HG02870 (cell line): ENCODE data around the gene CLSTN2.
A peak's percentile ranks its signal among the peaks of the same experiment; 100 is the strongest.

Experiments
- ATAC-seq: cut with Tn5 transposase; IDR thresholded peaks from one replicate; pipeline ENCODE4 v1.9.1; 2021; ENCODE audit warnings: mild to moderate bottlenecking, moderate library complexity; ENCODE audit not compliant: unreplicated experiment

The CLSTN2 gene

GRCh38 chr3:140468407-140468806, 533.4 kb downstream of the CLSTN2 start:
- no peak for ATAC-seq

DNA sequence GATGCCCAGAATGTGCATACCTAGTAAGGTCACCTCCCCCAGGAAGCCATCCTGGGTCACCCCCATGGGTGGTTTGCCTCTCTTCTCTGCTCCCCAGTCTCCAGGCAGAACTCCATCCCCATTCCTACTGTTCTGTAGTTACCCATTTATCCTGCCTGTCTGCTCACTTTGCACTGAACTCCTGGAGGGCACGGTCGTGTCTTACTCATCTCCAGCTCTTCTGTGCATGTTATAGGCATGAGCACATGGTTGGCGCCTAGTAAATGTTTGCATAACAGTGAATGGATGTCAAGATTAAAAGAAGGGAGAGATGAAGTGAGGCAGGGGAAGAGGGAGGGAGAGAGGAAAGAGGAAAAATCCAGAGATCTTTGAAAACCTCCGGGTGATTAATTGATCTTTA, 534.5 kb downstream of the CLSTN2 start:
- no peak for ATAC-seq

DNA sequence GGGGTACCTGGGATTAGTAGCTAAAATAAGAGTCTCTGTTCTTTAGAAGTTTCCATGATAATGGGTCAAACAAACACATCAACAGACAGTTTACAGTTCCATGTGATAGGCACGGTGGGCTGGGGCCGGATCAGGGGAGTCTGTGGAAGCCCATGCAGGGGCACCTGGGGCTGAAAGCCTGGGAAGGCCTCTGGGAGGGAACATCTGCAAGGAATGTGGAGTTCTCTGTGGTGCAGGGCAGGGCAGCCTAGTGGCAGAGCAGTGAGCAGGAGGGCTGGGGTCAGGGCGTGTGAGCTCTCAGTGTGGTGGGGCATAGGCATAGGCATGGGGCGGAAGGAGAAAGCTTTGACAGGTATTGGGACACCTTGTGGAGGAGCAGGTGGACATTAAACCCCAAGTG, 535.2 kb downstream of the CLSTN2 start:
- no peak for ATAC-seq

DNA sequence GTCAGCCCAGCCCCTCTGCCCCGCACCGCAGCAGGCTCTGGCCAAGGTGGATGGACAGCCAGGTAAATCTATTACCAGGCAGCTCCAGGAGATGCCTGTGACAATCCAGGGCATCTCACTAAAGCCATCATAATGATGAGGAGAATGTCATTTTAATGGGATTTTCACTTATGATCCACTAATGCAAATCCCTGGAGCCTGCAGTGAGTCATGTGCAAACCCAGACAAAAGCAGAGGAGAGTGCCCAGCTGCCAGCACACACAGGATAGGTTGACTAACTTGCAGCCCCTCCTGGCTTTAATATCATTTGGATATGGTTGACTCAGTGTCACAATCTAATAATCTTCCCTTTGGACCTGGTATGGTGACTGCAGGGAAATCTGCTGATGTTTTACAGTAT, 536.0 kb downstream of the CLSTN2 start:
- ATAC-seq = no peak

- ATAC-seq = no peak
Measured at GRCh38 chr3:140472306-140473020, 537.5 kb downstream of the CLSTN2 start.

DNA sequence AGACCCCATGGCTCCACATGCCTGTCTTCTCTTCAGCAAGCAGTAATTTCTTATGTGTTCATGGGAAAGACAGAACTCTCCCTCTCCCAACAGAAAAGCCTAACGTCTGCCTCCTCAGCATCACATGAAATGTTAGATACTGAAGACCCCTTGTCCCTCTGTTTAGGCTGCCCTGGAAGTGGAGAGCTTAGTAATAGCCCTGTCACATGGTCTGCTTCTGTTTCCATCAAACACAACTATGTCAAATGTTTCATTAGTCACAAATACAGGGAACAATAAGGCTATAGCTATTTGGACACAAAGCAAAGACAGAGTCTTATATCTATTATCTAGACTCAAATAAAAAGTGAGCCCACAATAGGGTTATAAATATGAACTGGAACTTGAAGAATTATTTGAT, 552.6 kb downstream of the CLSTN2 start:
- ATAC-seq = no peak

DNA sequence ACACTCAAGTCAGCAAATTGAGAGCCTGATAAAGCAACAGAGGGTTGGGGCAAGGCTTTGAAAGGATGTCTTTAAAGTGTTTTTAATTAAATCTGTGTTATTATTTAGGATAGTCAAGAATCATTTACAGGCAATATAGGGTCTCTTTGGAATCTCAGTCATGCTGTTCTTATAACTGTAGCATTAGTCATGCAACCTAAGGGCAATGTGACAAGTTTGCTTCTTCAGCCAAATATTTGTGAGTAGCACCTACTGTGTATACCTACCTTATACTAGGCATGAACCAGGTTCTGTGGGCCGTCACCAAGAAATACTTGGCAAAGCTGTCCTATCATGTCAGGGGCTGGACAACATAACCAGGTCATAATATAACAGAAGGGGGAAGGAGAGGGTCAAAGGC, 558.3 kb downstream of the CLSTN2 start:
- no peak for ATAC-seq

GRCh38 chr3:140494970-140495369, 560.0 kb downstream of the CLSTN2 start:
- ATAC-seq = no peak

DNA sequence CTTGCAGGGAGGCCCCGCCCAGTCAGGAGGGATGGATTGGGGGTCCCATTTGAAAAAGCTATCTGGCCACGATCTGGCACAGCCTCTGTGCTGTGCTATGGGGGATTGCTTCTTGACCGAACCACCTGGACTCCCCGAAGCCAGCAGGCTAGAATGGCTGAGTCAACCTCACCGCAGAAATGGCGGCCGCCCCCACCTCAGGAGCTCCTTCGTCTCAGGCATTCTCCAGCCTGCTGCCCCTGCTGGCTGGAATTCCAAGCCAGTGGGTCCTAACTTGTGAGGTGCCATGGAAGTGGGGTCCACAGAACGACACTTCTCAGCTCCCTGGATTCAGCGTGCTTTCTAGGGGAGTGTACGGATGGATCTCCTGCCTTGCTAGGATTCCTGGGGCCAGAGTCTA, 562.3 kb downstream of the CLSTN2 start:
- ATAC-seq = no peak

GRCh38 chr3:140499114-140499757, 564.3 kb downstream of the CLSTN2 start:
- ATAC-seq = no peak

- ATAC-seq = no peak
Measured at GRCh38 chr3:140500473-140500872, 565.5 kb downstream of the CLSTN2 start.

DNA sequence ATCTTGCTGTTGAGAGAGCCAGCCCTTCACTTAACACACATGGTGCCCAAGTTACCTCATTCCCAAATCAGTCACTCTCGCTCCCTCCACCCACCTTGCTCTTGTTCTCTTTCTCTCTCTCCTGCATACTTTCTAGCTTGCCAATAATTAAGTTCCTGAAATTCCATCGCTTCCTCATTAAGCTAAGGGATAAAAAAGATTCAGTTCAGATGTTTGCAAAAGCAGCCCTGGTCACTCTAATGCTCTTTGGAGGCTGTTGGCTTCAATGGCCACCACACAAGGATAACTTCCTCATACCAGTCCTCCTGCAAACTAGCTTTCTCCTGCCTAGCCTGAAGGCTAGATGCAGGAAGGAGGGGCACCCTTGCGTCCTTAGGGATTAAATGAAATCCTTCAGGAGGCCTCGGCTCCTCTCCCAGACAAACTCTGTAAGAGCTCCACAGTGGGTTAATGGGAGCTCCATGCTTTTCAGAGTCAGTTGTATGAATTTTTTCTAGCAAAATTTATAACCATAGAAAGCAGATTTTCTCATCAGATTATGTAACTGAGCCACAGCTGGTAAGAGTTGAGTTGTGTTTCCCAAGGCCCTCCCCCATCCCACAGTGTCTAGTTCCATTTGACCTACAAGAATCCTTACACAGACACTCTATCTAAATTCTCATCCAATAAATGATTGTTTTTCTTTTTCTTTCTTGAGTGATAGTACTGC, 566.2 kb downstream of the CLSTN2 start:
- ATAC-seq = no peak

GRCh38 chr3:140501770-140502364, 566.9 kb downstream of the CLSTN2 start:
- no peak for ATAC-seq

- peak; percentile 76 for ATAC-seq
Measured at GRCh38 chr3:140505213-140505612, 570.2 kb downstream of the CLSTN2 start.

DNA sequence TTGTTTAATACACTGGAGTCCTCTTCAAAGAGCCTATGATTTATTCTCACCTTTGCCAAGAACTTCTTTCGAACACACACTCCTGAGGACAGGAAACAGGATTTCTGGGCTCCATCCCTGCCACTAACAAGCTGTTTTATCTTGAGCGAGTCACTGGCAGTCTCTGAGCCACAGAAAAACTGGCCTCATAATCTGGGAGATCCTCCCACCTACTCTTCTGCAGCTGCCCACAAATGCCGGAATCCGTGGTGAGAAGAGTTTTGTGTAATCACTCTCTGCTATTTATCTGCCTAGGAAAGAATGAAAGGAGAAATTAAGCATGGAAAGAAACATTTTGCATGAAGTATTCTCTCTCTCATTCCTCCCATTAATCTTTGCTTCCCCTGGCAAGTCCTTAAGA, 570.9 kb downstream of the CLSTN2 start:
- no peak for ATAC-seq

- no peak for ATAC-seq
Measured at GRCh38 chr3:140508550-140508949, 573.6 kb downstream of the CLSTN2 start.

DNA sequence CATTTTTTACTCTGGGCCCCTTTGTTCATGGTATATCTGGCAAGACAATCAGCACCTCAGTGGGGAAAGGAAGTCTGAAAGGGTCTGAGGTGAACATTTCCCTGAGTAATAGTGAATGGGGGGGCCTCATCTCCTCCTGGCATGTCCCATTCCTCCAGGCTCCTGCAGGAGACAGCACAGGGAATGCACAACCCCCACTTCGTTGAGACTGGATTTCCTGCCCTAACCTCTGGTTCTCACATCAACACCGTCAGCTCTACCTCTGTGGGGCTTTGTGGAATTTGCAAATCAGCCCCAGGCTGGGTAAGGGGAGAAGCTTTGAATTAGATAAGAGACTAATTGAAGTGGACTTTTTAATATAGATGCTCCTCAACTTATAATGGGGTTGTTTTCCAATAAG, 574.5 kb downstream of the CLSTN2 start:
- ATAC-seq = no peak

DNA sequence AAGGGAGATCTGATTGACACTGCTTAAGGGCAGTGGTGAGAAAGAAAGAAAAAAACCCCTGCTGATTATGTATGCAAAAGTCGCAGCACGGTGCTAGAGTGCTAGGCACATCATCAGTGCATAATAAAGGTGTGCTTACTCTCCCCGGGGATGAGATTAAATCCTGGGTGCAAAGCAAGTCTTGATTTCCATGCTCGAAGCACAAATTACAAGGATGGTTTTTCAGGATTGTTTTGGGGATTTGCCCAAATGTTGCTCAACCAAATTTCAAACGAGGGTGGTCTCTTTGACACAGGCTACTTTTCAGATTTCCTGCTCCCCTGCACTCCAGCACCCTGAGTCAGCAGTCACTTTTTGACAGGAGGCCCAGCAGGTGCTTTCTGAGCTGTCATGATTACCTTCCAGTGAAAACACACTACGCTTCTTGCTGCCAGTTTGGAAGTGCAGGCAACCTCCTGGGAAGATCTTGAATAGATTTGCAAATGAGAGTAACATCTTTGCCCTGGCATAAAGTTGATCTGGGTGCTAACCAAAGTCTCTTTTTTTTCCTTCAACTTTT, 575.4 kb downstream of the CLSTN2 start:
- no peak for ATAC-seq

DNA sequence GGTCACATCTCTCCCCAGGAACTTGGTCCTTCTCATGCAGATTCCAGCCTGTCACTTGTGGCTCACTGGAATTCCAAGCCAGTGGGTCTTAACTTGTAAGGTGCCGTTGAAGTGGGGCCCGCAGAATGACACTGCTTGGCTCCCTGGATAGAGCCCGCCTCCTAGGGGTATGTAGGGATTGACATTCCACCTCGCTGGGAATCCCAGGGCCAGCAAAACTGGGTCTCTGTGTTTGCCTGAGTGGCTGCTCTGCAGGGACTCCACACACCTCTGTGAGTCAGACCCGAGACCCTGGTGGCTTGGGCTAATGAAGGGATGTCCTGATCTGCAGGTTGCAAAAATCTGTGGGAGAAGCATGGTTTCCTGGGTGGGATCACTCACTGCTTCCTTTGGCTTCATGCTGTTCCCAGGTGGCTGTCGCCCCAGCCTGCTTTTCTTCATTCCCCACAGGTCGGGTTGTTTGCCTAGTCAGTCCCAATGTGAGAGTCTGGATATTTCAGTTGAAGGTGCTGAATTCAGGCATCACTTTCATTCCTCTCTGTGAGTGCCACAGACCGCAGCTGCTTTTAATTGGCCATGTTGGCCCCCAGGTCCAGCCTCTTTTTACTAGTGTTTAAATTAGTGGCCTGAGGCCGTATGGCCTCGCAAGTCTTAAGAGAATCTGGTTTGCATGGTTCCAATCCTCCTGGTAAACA, 586.9 kb downstream of the CLSTN2 start:
- ATAC-seq = no peak

DNA sequence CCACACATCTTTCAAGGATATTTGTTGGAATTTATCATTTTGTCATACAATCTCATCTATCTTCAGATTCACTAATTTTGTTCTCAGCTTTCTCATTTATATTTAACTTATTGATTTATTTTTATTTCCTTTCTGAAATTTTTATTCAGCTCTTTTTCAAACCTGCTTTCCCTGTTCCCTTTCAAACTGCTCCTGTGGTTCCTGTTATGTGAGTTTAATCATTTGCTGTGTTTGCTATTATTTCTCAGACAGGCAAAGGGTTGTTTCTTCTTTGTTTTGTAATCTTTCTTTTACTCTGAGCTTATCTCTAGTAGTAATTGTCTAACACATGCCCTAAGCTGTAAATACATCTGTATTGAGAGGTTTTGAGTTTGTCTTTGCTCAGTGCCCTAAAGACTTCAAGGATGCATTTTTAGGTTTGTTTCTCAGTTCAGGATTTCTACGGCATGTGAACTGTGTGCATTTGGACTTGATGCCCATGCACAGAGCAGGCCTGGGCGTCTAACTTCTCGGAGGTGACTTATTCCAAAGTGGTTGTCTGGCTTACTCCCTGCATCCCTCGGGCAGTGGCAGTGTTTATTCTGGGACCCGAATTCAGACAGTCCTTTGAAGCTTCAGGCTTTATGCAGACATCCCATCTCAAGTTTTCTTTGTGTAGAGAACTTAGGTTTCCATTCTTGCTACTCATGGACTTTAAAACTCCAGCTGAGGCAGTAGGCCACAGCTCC, 587.8 kb downstream of the CLSTN2 start:
- ATAC-seq = no peak
